Limb (tissue), 2 donors: ENCODE data around the gene GRK4.
"Not testable (repeated sequence)": the region's sequence is repeated elsewhere in the genome, so short reads cannot be mapped to it uniquely, and the experiment has no call there.

Experiments
- DNase-seq, 2 donors: peaks; one replicate each; pipeline ENCODE4 v3.0.0-alpha.2; 2016; ENCODE audit errors: extremely low spot score in 2 of 2

Gene GRK4

GRCh38 chr4:2963175-2963965, at the start of gene GRK4, which contains the start of gene NOP14:
Gene GRK4 (plus strand): TSS chr4:2963571. CDS start chr4:2964071, 500 bp downstream.
Gene NOP14 (minus strand): TSS chr4:2963406. CDS start chr4:2963319, 87 bp downstream.
- DNase-seq = peak; percentile 98

GRCh38 chr4:2914256-2915126, 48.9 kb upstream of the GRK4 start:
- no peak for DNase-seq

- no peak for DNase-seq
Measured at GRCh38 chr4:2915789-2916188, 47.6 kb upstream of the GRK4 start.

GRCh38 chr4:2916696-2917095, 46.7 kb upstream of the GRK4 start:
- not testable (repeated sequence) for DNase-seq

GRCh38 chr4:2918300-2918699, 45.1 kb upstream of the GRK4 start:
- not testable (repeated sequence) for DNase-seq

GRCh38 chr4:2918714-2919113, 44.7 kb upstream of the GRK4 start:
- not testable (repeated sequence) for DNase-seq

GRCh38 chr4:2922453-2923101, 40.8 kb upstream of the GRK4 start:
- DNase-seq = not testable (repeated sequence)

GRCh38 chr4:2923141-2923551, 40.2 kb upstream of the GRK4 start:
- no peak for DNase-seq

- DNase-seq = no peak
Measured at GRCh38 chr4:2923668-2924173, 39.6 kb upstream of the GRK4 start.

GRCh38 chr4:2924286-2924685, 39.1 kb upstream of the GRK4 start:
- DNase-seq = no peak

GRCh38 chr4:2924765-2925301, 38.5 kb upstream of the GRK4 start:
- no peak for DNase-seq

GRCh38 chr4:2925496-2925895, 37.9 kb upstream of the GRK4 start:
- DNase-seq = no peak

- DNase-seq = no peak
Measured at GRCh38 chr4:2925931-2926860, 37.2 kb upstream of the GRK4 start.

GRCh38 chr4:2927016-2927695, 36.2 kb upstream of the GRK4 start:
- no peak for DNase-seq

GRCh38 chr4:2927696-2928075, 35.7 kb upstream of the GRK4 start:
- no peak for DNase-seq

- no peak for DNase-seq
Measured at GRCh38 chr4:2928242-2929176, 34.9 kb upstream of the GRK4 start.

GRCh38 chr4:2929469-2929868, 33.9 kb upstream of the GRK4 start:
- DNase-seq = no peak

GRCh38 chr4:2930135-2930757, 33.1 kb upstream of the GRK4 start:
- DNase-seq = no peak
